T-cell (primary cell): ENCODE data around the gene EEPD1. TPM values are rescaled to one million over a fixed set of nuclear protein-coding genes. Genes with fewer than 3 reads are reported as not detected.

Source experiments
- ATAC-seq, 4 experiments: fragments of 200-7000 bp in 3 of 4; fragments of 150-1000 bp in 1 of 4; cut with Tn5 transposase; replicated peaks in 1 of 4; 1 replicate in 3 of 4; 2 replicates in 1 of 4; pipeline ENCODE4 v1.10.0; 2021; ENCODE audit warnings: moderate library complexity in 3 of 4, mild to moderate bottlenecking in 2 of 4, moderate number of reproducible peaks in 1 of 4
- CTCF ChIA-PET, 2 donors: fragments of 300-600 bp; sonication (Branson Sonifier 250); formaldehyde crosslinking; loops; one replicate each; lab custom pipeline; 2022; ENCODE audit warnings: antibody characterized with exemption in 2 of 2; lab: Charles Lee
- POLR2A ChIA-PET, 2 donors: fragments of 300-600 bp; sonication (Branson Sonifier 250); formaldehyde crosslinking; loops; one replicate each; lab custom pipeline; 2022; ENCODE audit warnings: antibody characterized with exemption in 2 of 2; lab: Charles Lee
- DNase-seq, 35 experiments: peaks; one replicate each; pipeline versions ENCODE4 v3.0.0 to v3.0.0-alpha.2; 2013 to 2023
- H3K27ac ChIP-seq: one replicate; pipeline ENCODE4 v1.5.1; 2013; ENCODE audit warnings: low read length
- H3K27me3 ChIP-seq, 2 experiments: replicated peaks in 1 of 2; 1 replicate in 1 of 2; 2 replicates in 1 of 2; pipeline versions ENCODE4 v1.6.1 to v1.7.0; 2013; ENCODE audit warnings: low read length in 1 of 2, mixed read lengths in 1 of 2; ENCODE audit not compliant: control insufficient read depth in 2 of 2, insufficient read depth in 2 of 2; ENCODE audit errors: extremely low read depth in 1 of 2
- H3K36me3 ChIP-seq, 2 donors: 1 replicate in 1 of 2; 2 replicates in 1 of 2; pipeline versions ENCODE4 v1.6.1 to v1.7.0; 2013; ENCODE audit warnings: low read length in 1 of 2; ENCODE audit not compliant: control insufficient read depth in 2 of 2, insufficient read depth in 1 of 2; ENCODE audit errors: extremely low read depth in 1 of 2
- H3K4me1 ChIP-seq, 2 experiments: 1 replicate in 1 of 2; 2 replicates in 1 of 2; pipeline versions ENCODE4 v1.6.1 to v1.7.0; 2013; ENCODE audit warnings: low read length in 2 of 2, mixed read lengths in 1 of 2; ENCODE audit not compliant: insufficient read depth in 2 of 2, control insufficient read depth in 1 of 2; ENCODE audit errors: extremely low read depth in 1 of 2
- H3K4me3 ChIP-seq, 2 donors: 1 replicate in 1 of 2; 2 replicates in 1 of 2; pipeline versions ENCODE4 v1.5.1 to v1.7.0; 2013; ENCODE audit warnings: mild to moderate bottlenecking in 2 of 2, low read length in 1 of 2, moderate library complexity in 1 of 2; ENCODE audit not compliant: control insufficient read depth in 1 of 2; ENCODE audit errors: extremely low read depth in 1 of 2
- H3K9me3 ChIP-seq: 2 replicates; pipeline ENCODE4 v1.7.0; 2013
- H3K27ac Mint-ChIP-seq, 2 donors: one replicate each; pipeline ENCODE4 v1.8.0; 2020 to 2021; ENCODE audit warnings: mild to moderate bottlenecking in 2 of 2, mixed read lengths in 2 of 2
- H3K27me3 Mint-ChIP-seq, 2 donors: one replicate each; pipeline ENCODE4 v1.8.0; 2021 to 2022; ENCODE audit warnings: mixed read lengths in 2 of 2
- H3K36me3 Mint-ChIP-seq: one replicate; pipeline ENCODE4 v1.8.0; 2021; ENCODE audit warnings: mixed read lengths
- H3K4me1 Mint-ChIP-seq, 3 donors: one replicate each; pipeline ENCODE4 v1.8.0; 2020 to 2022; ENCODE audit warnings: mixed read lengths in 3 of 3, mild to moderate bottlenecking in 1 of 3
- H3K4me3 Mint-ChIP-seq, 3 donors: one replicate each; pipeline ENCODE4 v1.8.0; 2020 to 2022; ENCODE audit warnings: mild to moderate bottlenecking in 3 of 3, mixed read lengths in 3 of 3, moderate library complexity in 3 of 3
- H3K9me3 Mint-ChIP-seq, 3 donors: one replicate each; pipeline ENCODE4 v1.8.0; 2020 to 2022; ENCODE audit warnings: mixed read lengths in 3 of 3
- WGBS: methylation state at CpG from one replicate; pipeline ENCODE4 v1.1.5; 2013; ENCODE audit warnings: missing lambda C conversion rate; ENCODE audit not compliant: insufficient coverage; 5-methylcytosine and 5-hydroxymethylcytosine counted together
- total RNA-seq, 35 experiments: library from RNA in 6 of 35; stranded (reverse) in 6 of 35; fragments of 120-200 nt in 1 of 35; gene quantifications; one replicate each; pipeline versions ENCODE4 v1.2.1 to v1.2.4 and lab custom pipeline; 2013 to 2026

Gene EEPD1
- total RNA-seq, 5 donors from 2014 or later (not counting 1 experiment from before 2014, with no cell fraction given) = 2.7 to 16.2 (median 4.2) TPM

DNA sequence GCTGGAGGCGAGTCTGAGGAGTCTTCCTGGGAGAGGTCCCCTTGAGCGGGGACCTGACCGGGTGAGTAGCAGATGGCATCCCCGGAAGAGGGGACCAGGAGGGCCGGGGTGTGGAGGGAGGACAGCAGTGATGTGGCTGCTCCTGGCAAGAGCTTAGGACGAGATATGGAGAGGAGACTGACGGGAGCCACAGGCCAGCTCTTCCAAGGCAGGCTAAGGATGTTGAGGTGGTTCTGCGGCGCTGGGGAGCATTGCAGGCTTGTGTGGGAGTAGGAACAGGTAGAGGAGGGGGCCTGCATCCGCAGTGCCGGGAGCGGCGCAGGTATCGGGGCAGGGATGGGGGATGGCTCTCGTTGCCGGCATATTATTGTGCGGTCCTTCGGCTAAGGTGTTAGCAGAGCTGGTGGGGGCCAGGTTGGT is 159.9 kb downstream of the EEPD1 start:
- ChIA-PET CTCF (interaction anchor here (0.5 to 0.6 kb wide), 2 partner anchors 95 to 647 kb away, joined by 3 read pairs; no protein-coding TSS in a partner anchor), POLR2A (interaction anchor here (0.6 to 0.7 kb wide), 2 partner anchors 15 to 978 kb away, joined by 3 read pairs; no protein-coding TSS in a partner anchor)
- DNase-seq = no peak
- no peak overlapping the region for H3K4me3 Mint-ChIP-seq
- Histone ChIP-seq H3K4me3 (no peak overlapping the region), H3K27ac (no peak overlapping the region), H3K27me3 (no peaks in the 10 kb centered on the region), H3K36me3 (no peaks in the 10 kb centered on the region), H3K4me1 (peaks cover 0 to 11% of the 10 kb centered on the region in 2 experiments), H3K9me3 (no peaks in the 10 kb centered on the region)
- 96% methylated on average over 13 of the region's 18 CpGs for WGBS
- H3K27me3 Mint-ChIP-seq = no peaks in the 10 kb centered on the region
- no peak for ATAC-seq
- H3K36me3 Mint-ChIP-seq = no peaks in the 10 kb centered on the region
- no peak overlapping the region for H3K27ac Mint-ChIP-seq
- no peaks in the 10 kb centered on the region for H3K9me3 Mint-ChIP-seq
- H3K4me1 Mint-ChIP-seq = peaks cover 3 to 5% (median 3%) of the 10 kb centered on the region in 3 donors

DNA sequence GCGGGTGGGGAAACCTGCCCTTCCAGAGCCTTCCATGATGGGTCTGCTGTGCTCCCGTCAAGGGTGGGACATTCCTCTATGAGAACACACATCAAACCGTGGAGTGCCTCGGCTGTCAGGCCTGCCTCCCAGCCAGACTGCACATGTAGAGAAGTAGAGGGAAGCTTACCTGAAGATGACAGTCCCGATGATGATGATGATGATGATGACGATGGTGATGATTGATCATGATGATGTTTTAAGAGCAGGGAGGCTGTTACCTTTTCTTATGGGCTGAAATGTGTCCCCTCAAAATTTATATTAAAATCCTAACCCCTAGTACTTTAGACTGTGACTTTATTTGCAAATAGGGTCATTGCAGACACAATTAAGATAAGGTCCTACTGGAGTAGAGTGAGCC is 160.6 kb downstream of the EEPD1 start:
- Histone ChIP-seq H3K4me1 (peaks cover 0 to 11% of the 10 kb centered on the region in 2 experiments), H3K9me3 (no peaks in the 10 kb centered on the region), H3K27ac (no peak overlapping the region), H3K36me3 (no peaks in the 10 kb centered on the region), H3K4me3 (no peak overlapping the region), H3K27me3 (no peaks in the 10 kb centered on the region)
- Mint-ChIP-seq H3K36me3 (no peaks in the 10 kb centered on the region), H3K9me3 (no peaks in the 10 kb centered on the region), H3K4me1 (peaks cover 3 to 5% (median 3%) of the 10 kb centered on the region in 3 donors), H3K27me3 (no peaks in the 10 kb centered on the region), H3K27ac (no peak overlapping the region), H3K4me3 (no peak overlapping the region)
- DNase-seq (no peak), ATAC-seq (no peak)
- WGBS = no CpG with 5 or more reads among the region's 6 CpGs
- ChIA-PET CTCF (no interaction called here), POLR2A (interaction anchor here in 1 of 2 donors (0.6 kb wide), 1 partner anchor 977 kb away, joined by 3 read pairs; no protein-coding TSS in a partner anchor)

DNA sequence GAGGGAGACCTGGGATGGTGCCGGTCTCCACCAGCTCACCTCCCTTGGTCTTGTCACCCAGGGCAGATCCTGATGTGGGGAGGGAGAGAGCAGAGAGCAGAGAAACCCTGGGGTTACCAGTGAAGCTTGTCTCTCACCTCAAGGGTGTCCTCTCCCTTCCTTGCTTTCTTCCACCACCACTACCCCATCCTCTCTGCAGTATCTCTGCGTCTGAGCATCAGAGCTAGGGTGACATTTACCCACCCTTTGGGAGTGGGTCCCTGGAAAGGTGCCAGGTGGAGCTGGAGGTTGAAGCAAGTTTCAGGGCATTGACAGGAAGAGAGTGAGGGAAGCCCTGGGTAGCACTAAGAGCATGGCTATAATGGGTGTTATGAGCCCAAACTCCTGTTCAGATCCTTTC is 161.4 kb downstream of the EEPD1 start:
- WGBS = no CpG with 5 or more reads among the region's 2 CpGs
- Histone ChIP-seq H3K27ac (no peak overlapping the region), H3K4me3 (no peak overlapping the region), H3K9me3 (no peaks in the 10 kb centered on the region), H3K27me3 (no peaks in the 10 kb centered on the region), H3K36me3 (no peaks in the 10 kb centered on the region), H3K4me1 (peaks cover 0 to 11% of the 10 kb centered on the region in 2 experiments)
- Mint-ChIP-seq H3K9me3 (no peaks in the 10 kb centered on the region), H3K4me1 (peaks cover 3 to 5% (median 3%) of the 10 kb centered on the region in 3 donors), H3K4me3 (no peak overlapping the region), H3K36me3 (no peaks in the 10 kb centered on the region), H3K27ac (no peak overlapping the region), H3K27me3 (no peaks in the 10 kb centered on the region)
- CTCF ChIA-PET = interaction anchor here in 1 of 2 donors (0.6 kb wide), 1 partner anchor 127 kb away, joined by 3 read pairs; no protein-coding TSS in a partner anchor
- ATAC-seq = no peak
- DNase-seq = no peak
- POLR2A ChIA-PET = no interaction called here

DNA sequence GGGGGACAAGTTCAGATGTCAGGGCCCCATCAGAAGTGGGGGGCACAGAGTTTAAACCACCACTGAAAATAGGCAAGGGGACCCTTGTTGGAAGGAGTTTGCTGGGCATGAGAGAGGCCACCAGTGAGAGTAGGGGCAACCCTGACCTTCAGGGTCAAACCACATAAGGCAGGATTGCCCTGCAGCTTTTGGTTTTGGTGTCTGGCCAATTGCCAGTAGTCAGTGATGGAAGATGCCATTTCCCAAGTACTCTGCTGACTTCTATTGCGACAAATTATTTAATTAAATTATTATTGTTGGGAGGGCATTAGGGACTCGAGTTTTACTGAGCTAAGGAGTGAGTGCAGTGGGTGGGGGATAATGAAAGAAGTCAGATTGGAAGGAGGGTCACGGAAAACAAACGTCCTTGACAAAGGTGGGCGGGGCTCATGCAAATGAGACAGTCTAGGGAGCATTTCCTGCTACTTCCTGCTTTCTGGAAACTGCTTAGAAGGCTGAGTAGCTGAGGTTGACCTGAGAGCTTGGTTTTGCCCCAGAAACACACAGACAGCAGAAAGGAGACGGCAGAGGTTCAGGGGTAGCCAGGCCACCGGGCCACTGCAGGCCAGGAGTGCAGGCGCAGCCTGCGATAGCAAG is 162.4 kb downstream of the EEPD1 start:
- no peak overlapping the region for H3K27ac Mint-ChIP-seq
- no peaks in the 10 kb centered on the region for H3K9me3 ChIP-seq
- H3K9me3 Mint-ChIP-seq = no peaks in the 10 kb centered on the region

DNA sequence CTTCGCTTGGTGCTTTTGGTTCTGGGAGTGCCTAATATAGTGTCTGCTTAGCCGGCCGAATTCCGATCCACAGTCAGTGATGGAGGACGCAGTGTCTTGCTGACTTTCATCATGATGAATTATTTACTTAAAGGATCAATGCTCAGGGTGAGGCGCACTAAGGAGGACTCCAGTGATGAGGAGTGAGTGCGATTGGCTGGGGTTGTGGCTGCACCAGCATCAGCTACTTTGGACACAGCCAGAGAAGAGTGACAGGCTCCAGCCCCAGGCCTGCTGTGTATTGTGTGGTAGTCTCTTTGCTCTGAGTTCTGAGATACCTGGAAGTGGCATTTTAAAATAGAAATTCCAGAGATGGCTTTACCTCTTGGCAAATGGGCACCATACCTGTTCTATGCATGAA is 163.3 kb downstream of the EEPD1 start:
- H3K4me3 Mint-ChIP-seq = no peak overlapping the region
- no peaks in the 10 kb centered on the region for H3K9me3 ChIP-seq
- CTCF ChIA-PET = no interaction called here

More for the DNA sequence above, 162.4 kb downstream of the EEPD1 start:
- CTCF ChIA-PET = no interaction called here
- no peak overlapping the region for H3K4me3 Mint-ChIP-seq
- WGBS = 82% methylated on average over 6 of the region's 9 CpGs
- no peak overlapping the region for H3K4me3 ChIP-seq
- ATAC-seq (no peak), DNase-seq (no peak)
- POLR2A ChIA-PET = no interaction called here
- no peaks in the 10 kb centered on the region for H3K36me3 ChIP-seq
- peaks cover 3 to 5% (median 3%) of the 10 kb centered on the region in 3 donors for H3K4me1 Mint-ChIP-seq
- no peaks in the 10 kb centered on the region for H3K27me3 ChIP-seq
- no peak overlapping the region for H3K27ac ChIP-seq
- peaks cover 0 to 11% of the 10 kb centered on the region in 2 experiments for H3K4me1 ChIP-seq
- H3K27me3 Mint-ChIP-seq = peaks cover 0 to 2% of the 10 kb centered on the region in 2 donors
- H3K36me3 Mint-ChIP-seq = no peaks in the 10 kb centered on the region

DNA sequence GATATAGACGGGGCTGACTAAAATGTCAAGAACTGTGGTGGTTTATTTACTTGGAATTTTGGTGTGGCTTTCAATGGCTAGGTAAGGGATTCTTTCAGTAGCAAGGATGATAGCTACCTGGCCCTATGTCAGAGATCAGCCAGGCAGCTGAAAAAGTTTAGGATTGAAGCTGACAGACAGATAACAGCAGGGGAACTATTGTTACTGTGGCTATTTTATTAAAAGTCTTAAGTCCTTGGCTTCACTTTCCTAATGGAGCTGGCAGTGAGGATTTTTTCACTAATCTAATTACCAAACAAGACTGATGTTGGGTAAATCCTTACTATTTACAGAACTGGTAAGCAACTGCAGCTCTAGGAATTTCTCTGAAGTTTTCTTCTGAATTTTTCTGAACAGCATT is 164.2 kb downstream of the EEPD1 start:
- ChIA-PET CTCF (interaction anchor here (0.5 to 1.7 kb wide), 4 partner anchors 10 to 153 kb away, joined by 3 to 5 read pairs (median 3); no protein-coding TSS in a partner anchor), POLR2A (no interaction called here)
- H3K4me3 Mint-ChIP-seq = no peak overlapping the region
- DNase-seq (no peak), ATAC-seq (no peak)
- WGBS = no CpG with 5 or more reads among the region's 1 CpG
- peaks cover 3% of the 10 kb centered on the region for H3K36me3 Mint-ChIP-seq
- peaks cover 0 to 8% of the 10 kb centered on the region in 2 experiments for H3K4me1 ChIP-seq
- no peaks in the 10 kb centered on the region for H3K9me3 ChIP-seq
- H3K27me3 Mint-ChIP-seq = peaks cover 0 to 5% of the 10 kb centered on the region in 2 donors
- H3K27ac ChIP-seq = no peak overlapping the region
- no peak overlapping the region for H3K4me3 ChIP-seq
- H3K27me3 ChIP-seq = no peaks in the 10 kb centered on the region
- peaks cover 3 to 5% (median 3%) of the 10 kb centered on the region in 3 donors for H3K4me1 Mint-ChIP-seq
- no peak overlapping the region for H3K27ac Mint-ChIP-seq
- H3K36me3 ChIP-seq = no peaks in the 10 kb centered on the region
- no peaks in the 10 kb centered on the region for H3K9me3 Mint-ChIP-seq

More for the DNA sequence above, 163.3 kb downstream of the EEPD1 start:
- H3K27me3 ChIP-seq = no peaks in the 10 kb centered on the region
- ATAC-seq (no peak), DNase-seq (no peak)
- Mint-ChIP-seq H3K36me3 (no peaks in the 10 kb centered on the region), H3K27ac (no peak overlapping the region), H3K9me3 (no peaks in the 10 kb centered on the region), H3K4me1 (peaks cover 3 to 5% (median 3%) of the 10 kb centered on the region in 3 donors), H3K27me3 (peaks cover 0 to 5% of the 10 kb centered on the region in 2 donors)
- H3K4me1 ChIP-seq = peaks cover 0 to 11% of the 10 kb centered on the region in 2 experiments
- POLR2A ChIA-PET = no interaction called here
- no peaks in the 10 kb centered on the region for H3K36me3 ChIP-seq
- H3K4me3 ChIP-seq = no peak overlapping the region
- whole genome bisulfite sequencing = 94% methylated on average over 7 of the region's 7 CpGs
- no peak overlapping the region for H3K27ac ChIP-seq
